Daoy (cell line): ENCODE measurements around the gene RALGAPA1. TPM values are rescaled to one million over a fixed set of nuclear protein-coding genes. Genes with fewer than 3 reads are reported as not detected.

Experiments
- DNase-seq: peaks from one replicate; pipeline ENCODE4 v3.0.0-alpha.2; 2015; ENCODE audit warnings: low read depth
- total RNA-seq: library from RNA; depleted of rRNA; stranded (reverse); fragments of >200 nt; shearing (Covaris generic); gene quantifications from 2 replicates; pipeline ENCODE4 v1.2.3, GENCODE V29; 2014

Gene RALGAPA1
- total RNA-seq, 1 experiment from 2014 or later = 13.9 TPM

GRCh38 chr14:35539969-35540368 is 269.1 kb downstream of the RALGAPA1 start:
- no peak for DNase-seq

GRCh38 chr14:35535483-35536112 is 273.5 kb downstream of the RALGAPA1 start:
- no peak for DNase-seq

GRCh38 chr14:35534873-35535482 is 274.1 kb downstream of the RALGAPA1 start:
- DNase-seq = peak; percentile 85

- DNase-seq = peak; percentile 68
These were observed 274.8 kb downstream of the RALGAPA1 start for GRCh38 chr14:35534208-35534872.

GRCh38 chr14:35533357-35534207 is 275.5 kb downstream of the RALGAPA1 start, which contains the start of gene INSM2:
TSS of gene INSM2 (plus strand) at chr14:35534164. CDS start at chr14:35534253, 89 bp downstream.
- DNase-seq = peak; percentile 90

GRCh38 chr14:35532783-35533356 is 276.2 kb downstream of the RALGAPA1 start:
- no peak for DNase-seq

- DNase-seq = no peak
These were observed 276.9 kb downstream of the RALGAPA1 start for GRCh38 chr14:35531960-35532747.

GRCh38 chr14:35526962-35527361 is 282.1 kb downstream of the RALGAPA1 start:
- no peak for DNase-seq

- DNase-seq = no peak
These were observed 283.4 kb downstream of the RALGAPA1 start for GRCh38 chr14:35525695-35526094.

- DNase-seq = no peak
These were observed 289.1 kb downstream of the RALGAPA1 start for GRCh38 chr14:35519986-35520385.

GRCh38 chr14:35515916-35516315 is 293.2 kb downstream of the RALGAPA1 start:
- DNase-seq = no peak

- no peak for DNase-seq
These were observed 296.3 kb downstream of the RALGAPA1 start for GRCh38 chr14:35512765-35513164.

GRCh38 chr14:35509846-35510245 is 299.2 kb downstream of the RALGAPA1 start:
- no peak for DNase-seq

GRCh38 chr14:35506927-35507326 is 302.2 kb downstream of the RALGAPA1 start:
- DNase-seq = peak; percentile 72

- no peak for DNase-seq
These were observed 302.6 kb downstream of the RALGAPA1 start for GRCh38 chr14:35506461-35506860.

GRCh38 chr14:35504260-35504659 is 304.8 kb downstream of the RALGAPA1 start:
- no peak for DNase-seq

- DNase-seq = no peak
These were observed 305.4 kb downstream of the RALGAPA1 start for GRCh38 chr14:35503646-35504045.

GRCh38 chr14:35499180-35499579 is 309.9 kb downstream of the RALGAPA1 start:
- DNase-seq = no peak

- no peak for DNase-seq
These were observed 313.8 kb downstream of the RALGAPA1 start for GRCh38 chr14:35495278-35495677.

GRCh38 chr14:35492569-35493014 is 316.5 kb downstream of the RALGAPA1 start:
- no peak for DNase-seq
